Measurements from ENCODE around the gene PTPRU.

PTPRU gene

GRCh38 chr1:29319300-29320110 lies 83.2 kb downstream of the PTPRU start:
- DNase-seq = no peak

GRCh38 chr1:29320156-29320940 lies 84.0 kb downstream of the PTPRU start:
- no peak for DNase-seq

- no peak for DNase-seq
Measured at GRCh38 chr1:29321176-29321575, 84.9 kb downstream of the PTPRU start.

- no peak for DNase-seq
Measured at GRCh38 chr1:29322147-29322694, 85.9 kb downstream of the PTPRU start.

- DNase-seq = no peak
Measured at GRCh38 chr1:29322861-29323585, 86.7 kb downstream of the PTPRU start.

- no peak for DNase-seq
Measured at GRCh38 chr1:29323636-29324035, 87.3 kb downstream of the PTPRU start.

GRCh38 chr1:29324202-29324601 lies 87.9 kb downstream of the PTPRU start:
- DNase-seq = no peak

GRCh38 chr1:29324771-29325351 lies 88.5 kb downstream of the PTPRU start:
- no peak for DNase-seq

- no peak for DNase-seq
Measured at GRCh38 chr1:29325675-29326074, 89.4 kb downstream of the PTPRU start.

- DNase-seq = no peak
Measured at GRCh38 chr1:29326123-29326522, 89.8 kb downstream of the PTPRU start.

GRCh38 chr1:29327223-29327935 lies 91.1 kb downstream of the PTPRU start:
- no peak for DNase-seq

- no peak for DNase-seq
Measured at GRCh38 chr1:29329022-29329775, 92.9 kb downstream of the PTPRU start.

GRCh38 chr1:29330089-29330488 lies 93.8 kb downstream of the PTPRU start:
- DNase-seq = no peak

- no peak for DNase-seq
Measured at GRCh38 chr1:29330856-29331255, 94.5 kb downstream of the PTPRU start.

GRCh38 chr1:29331309-29331708 lies 95.0 kb downstream of the PTPRU start:
- no peak for DNase-seq

- no peak for DNase-seq
Measured at GRCh38 chr1:29331729-29332128, 95.4 kb downstream of the PTPRU start.

GRCh38 chr1:29332204-29332603 lies 95.9 kb downstream of the PTPRU start:
- DNase-seq = no peak

GRCh38 chr1:29333008-29333407 lies 96.7 kb downstream of the PTPRU start:
- no peak for DNase-seq

GRCh38 chr1:29335573-29335972 lies 99.3 kb downstream of the PTPRU start:
- DNase-seq = no peak

- no peak for DNase-seq
Measured at GRCh38 chr1:29338908-29339575, 102.7 kb downstream of the PTPRU start.

- no peak for DNase-seq
Measured at GRCh38 chr1:29341936-29342335, 105.6 kb downstream of the PTPRU start.
